CD4-positive, alpha-beta T cell (primary cell): ENCODE results near the gene ATP2B2. TPM values are rescaled to one million over a fixed set of nuclear protein-coding genes. Genes with fewer than 3 reads are reported as not detected.

Experiments
- ATAC-seq: fragments of 200-7000 bp; cut with Tn5 transposase; one replicate; pipeline ENCODE4 v1.10.0; 2022; ENCODE audit warnings: mild to moderate bottlenecking; ENCODE audit not compliant: poor library complexity
- CTCF ChIA-PET: fragments of 350-600 bp; sonication (Branson Sonifier 250); formaldehyde crosslinking; loops from one replicate; lab custom pipeline; 2021; ENCODE audit warnings: antibody characterized with exemption, inconsistent platforms; lab: Charles Lee
- POLR2A ChIA-PET: fragments of 350-600 bp; sonication (Branson Sonifier 250); formaldehyde crosslinking; loops from one replicate; lab custom pipeline; 2021; ENCODE audit warnings: antibody characterized with exemption, inconsistent platforms; lab: Charles Lee
- DNase-seq, 14 experiments: peaks; one replicate each; pipeline ENCODE4 v3.0.0-alpha.2; 2013 to 2020; ENCODE audit warnings: mixed read lengths in 2 of 14
- H3K27ac ChIP-seq, 2 donors: one replicate each; pipeline versions ENCODE4 v1.5.1 to v1.7.0; 2013; ENCODE audit warnings: low read length in 2 of 2, low read depth in 1 of 2, mild to moderate bottlenecking in 1 of 2
- H3K27me3 ChIP-seq, 2 experiments: 1 replicate in 1 of 2; 2 replicates in 1 of 2; pipeline versions ENCODE4 v1.6.1 to v1.7.0; 2013; ENCODE audit warnings: low read length in 2 of 2, control low read depth in 1 of 2, mild to moderate bottlenecking in 1 of 2, moderate library complexity in 1 of 2; ENCODE audit not compliant: insufficient read depth in 2 of 2, control insufficient read depth in 1 of 2
- H3K36me3 ChIP-seq: one replicate; pipeline ENCODE4 v1.6.1; 2013; ENCODE audit warnings: low read length, control low read depth; ENCODE audit not compliant: insufficient read depth
- H3K4me1 ChIP-seq: one replicate; pipeline ENCODE4 v1.6.1; 2013; ENCODE audit warnings: low read length, control low read depth; ENCODE audit not compliant: insufficient read depth
- H3K4me3 ChIP-seq: one replicate; pipeline ENCODE4 v1.5.1; 2013; ENCODE audit warnings: mild to moderate bottlenecking, low read length, moderate library complexity
- H3K9me3 ChIP-seq, 2 experiments: 1 replicate in 1 of 2; 2 replicates in 1 of 2; pipeline versions ENCODE4 v1.6.1 to v1.7.0; 2013; ENCODE audit warnings: low read length in 2 of 2, mild to moderate bottlenecking in 2 of 2, control low read depth in 1 of 2, moderate library complexity in 1 of 2; ENCODE audit not compliant: control insufficient read depth in 1 of 2, insufficient read depth in 1 of 2
- H3K27ac Mint-ChIP-seq: one replicate; pipeline ENCODE4 v1.8.0; 2020; ENCODE audit warnings: mixed read lengths
- H3K27me3 Mint-ChIP-seq: one replicate; pipeline ENCODE4 v1.8.0; 2021; ENCODE audit warnings: mixed read lengths
- H3K36me3 Mint-ChIP-seq: one replicate; pipeline ENCODE4 v1.8.0; 2021; ENCODE audit warnings: low read depth, mixed read lengths
- H3K4me1 Mint-ChIP-seq: one replicate; pipeline ENCODE4 v1.8.0; 2021; ENCODE audit warnings: low read depth, mixed read lengths
- H3K4me3 Mint-ChIP-seq: one replicate; pipeline ENCODE4 v1.8.0; 2020; ENCODE audit warnings: mild to moderate bottlenecking, mixed read lengths
- H3K9me3 Mint-ChIP-seq: one replicate; pipeline ENCODE4 v1.8.0; 2020; ENCODE audit warnings: mixed read lengths
- intact Hi-C, 2 experiments: fragments of 100-400 bp; cut with DNase I in 1 of 2; cut with micrococcal nuclease in 1 of 2; formaldehyde crosslinking; loops; one replicate each; pipeline versions ENCODE4 v1.15.1 to v1.9.0; 2023 to 2025; cut with DNase I, micrococcal nuclease
- total RNA-seq, 174 experiments: library from RNA in 2 of 174; stranded (reverse) in 2 of 174; gene quantifications; one replicate each; pipeline ENCODE4 v1.2.3 and lab custom pipeline; 2021 to 2026
- TF ChIP-seq, protein P1 (sequence below): fragments of 200-600 bp; IDR thresholded peaks from one replicate; pipeline ENCODE4 v1.8.0; 2022; ENCODE audit warnings: antibody characterized with exemption, mild to moderate bottlenecking

Gene ATP2B2
- total RNA-seq, 2 experiments from 2014 or later = not detected

DNA sequence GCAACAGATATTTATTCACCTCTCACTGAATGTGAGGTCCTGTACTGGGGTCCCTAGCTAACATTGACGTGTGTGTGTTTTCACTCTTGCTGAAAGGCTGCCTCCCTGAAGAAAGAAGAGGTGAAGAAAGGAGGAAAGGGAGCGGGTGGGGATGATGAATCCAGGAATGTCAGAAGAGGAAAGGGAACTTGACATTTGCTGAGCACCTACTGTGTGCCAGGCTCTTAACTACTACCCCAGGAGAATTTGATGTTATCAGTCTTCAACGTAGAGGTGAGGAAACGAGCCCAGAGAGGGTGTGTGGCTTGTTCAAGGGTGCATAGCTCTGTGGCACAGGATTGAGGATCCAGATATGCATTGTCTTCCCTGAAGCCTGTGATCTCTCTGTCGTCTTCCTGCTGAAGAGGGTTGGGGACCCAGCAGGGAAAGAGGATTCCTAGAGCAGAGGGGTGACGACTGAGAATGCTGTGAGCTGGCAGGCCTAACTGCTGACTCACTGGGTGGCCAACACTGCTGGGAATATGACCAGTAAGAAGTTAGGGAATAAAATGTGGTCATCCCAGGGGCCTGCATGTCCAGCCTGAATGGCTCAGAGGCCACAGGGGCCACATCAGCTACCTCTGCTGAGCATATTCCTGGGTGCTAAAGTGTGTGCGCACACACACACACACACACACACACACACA, 6.6 kb upstream of the ATP2B2 start:
- Histone ChIP-seq H3K4me1 (no peaks in the 10 kb centered on the region), H3K27ac (no peak overlapping the region), H3K4me3 (no peak overlapping the region), H3K27me3 (no peaks in the 10 kb centered on the region), H3K36me3 (no peaks in the 10 kb centered on the region), H3K9me3 (no peaks in the 10 kb centered on the region)
- Mint-ChIP-seq H3K36me3 (no peaks in the 10 kb centered on the region), H3K4me3 (no peak overlapping the region), H3K9me3 (no peaks in the 10 kb centered on the region), H3K27ac (no peak overlapping the region), H3K4me1 (no peaks in the 10 kb centered on the region), H3K27me3 (peaks cover 11% of the 10 kb centered on the region)
- TF ChIP-seq, protein P1, sequence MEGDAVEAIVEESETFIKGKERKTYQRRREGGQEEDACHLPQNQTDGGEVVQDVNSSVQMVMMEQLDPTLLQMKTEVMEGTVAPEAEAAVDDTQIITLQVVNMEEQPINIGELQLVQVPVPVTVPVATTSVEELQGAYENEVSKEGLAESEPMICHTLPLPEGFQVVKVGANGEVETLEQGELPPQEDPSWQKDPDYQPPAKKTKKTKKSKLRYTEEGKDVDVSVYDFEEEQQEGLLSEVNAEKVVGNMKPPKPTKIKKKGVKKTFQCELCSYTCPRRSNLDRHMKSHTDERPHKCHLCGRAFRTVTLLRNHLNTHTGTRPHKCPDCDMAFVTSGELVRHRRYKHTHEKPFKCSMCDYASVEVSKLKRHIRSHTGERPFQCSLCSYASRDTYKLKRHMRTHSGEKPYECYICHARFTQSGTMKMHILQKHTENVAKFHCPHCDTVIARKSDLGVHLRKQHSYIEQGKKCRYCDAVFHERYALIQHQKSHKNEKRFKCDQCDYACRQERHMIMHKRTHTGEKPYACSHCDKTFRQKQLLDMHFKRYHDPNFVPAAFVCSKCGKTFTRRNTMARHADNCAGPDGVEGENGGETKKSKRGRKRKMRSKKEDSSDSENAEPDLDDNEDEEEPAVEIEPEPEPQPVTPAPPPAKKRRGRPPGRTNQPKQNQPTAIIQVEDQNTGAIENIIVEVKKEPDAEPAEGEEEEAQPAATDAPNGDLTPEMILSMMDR = no peak
- ChIA-PET POLR2A (no interaction called here), CTCF (no interaction called here)
- ATAC-seq (no peak), DNase-seq (no peak)
- intact Hi-C loops = no loop called here

DNA sequence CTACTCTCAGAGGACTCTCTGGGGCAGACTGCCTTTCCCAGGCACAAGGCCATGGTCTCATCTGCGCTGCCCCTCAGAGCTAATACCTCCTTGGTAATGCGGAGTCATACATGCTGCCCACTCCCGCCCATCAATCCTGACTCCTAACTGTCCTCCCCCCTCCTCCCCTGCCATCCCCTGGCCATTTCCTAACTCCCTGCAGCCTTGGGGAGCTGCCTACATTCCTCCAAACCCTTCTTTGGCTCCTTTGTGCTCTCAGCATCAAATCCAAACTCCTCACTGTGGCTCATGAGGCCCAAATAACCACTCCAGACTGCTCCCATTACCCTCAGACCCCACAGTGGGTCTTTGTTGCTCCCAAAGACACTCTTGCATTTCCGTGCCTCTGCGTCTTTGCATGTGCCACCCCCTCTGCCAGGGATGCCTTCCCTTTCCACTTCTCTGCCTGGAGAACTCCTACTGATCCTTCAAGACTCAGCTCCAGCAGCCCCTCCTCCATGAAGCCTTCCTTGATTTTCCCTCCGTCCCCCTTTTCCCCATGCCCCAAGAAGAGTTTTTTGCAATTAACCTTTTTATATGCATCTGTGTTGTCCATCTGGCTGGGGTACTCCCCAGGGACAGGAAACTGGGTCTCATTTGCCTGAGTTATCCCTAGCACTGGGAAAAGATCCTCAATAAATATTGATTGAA, 5.5 kb upstream of the ATP2B2 start:
- Histone ChIP-seq H3K27me3 (peaks cover 5 to 7% of the 10 kb centered on the region in 2 experiments), H3K27ac (no peak overlapping the region), H3K36me3 (no peaks in the 10 kb centered on the region), H3K9me3 (no peaks in the 10 kb centered on the region), H3K4me3 (no peak overlapping the region), H3K4me1 (peaks cover under 1% of the 10 kb centered on the region)
- DNase-seq (no peak), ATAC-seq (no peak)
- ChIA-PET POLR2A (no interaction called here), CTCF (no interaction called here)
- H3K27me3 Mint-ChIP-seq = peaks cover 11% of the 10 kb centered on the region
- no peak overlapping the region for H3K4me3 Mint-ChIP-seq
- H3K36me3 Mint-ChIP-seq = no peaks in the 10 kb centered on the region
- H3K4me1 Mint-ChIP-seq = no peaks in the 10 kb centered on the region
- no peak overlapping the region for H3K27ac Mint-ChIP-seq
- intact Hi-C loops = no loop called here
- no peaks in the 10 kb centered on the region for H3K9me3 Mint-ChIP-seq
- TF ChIP-seq, protein P1 = no peak

DNA sequence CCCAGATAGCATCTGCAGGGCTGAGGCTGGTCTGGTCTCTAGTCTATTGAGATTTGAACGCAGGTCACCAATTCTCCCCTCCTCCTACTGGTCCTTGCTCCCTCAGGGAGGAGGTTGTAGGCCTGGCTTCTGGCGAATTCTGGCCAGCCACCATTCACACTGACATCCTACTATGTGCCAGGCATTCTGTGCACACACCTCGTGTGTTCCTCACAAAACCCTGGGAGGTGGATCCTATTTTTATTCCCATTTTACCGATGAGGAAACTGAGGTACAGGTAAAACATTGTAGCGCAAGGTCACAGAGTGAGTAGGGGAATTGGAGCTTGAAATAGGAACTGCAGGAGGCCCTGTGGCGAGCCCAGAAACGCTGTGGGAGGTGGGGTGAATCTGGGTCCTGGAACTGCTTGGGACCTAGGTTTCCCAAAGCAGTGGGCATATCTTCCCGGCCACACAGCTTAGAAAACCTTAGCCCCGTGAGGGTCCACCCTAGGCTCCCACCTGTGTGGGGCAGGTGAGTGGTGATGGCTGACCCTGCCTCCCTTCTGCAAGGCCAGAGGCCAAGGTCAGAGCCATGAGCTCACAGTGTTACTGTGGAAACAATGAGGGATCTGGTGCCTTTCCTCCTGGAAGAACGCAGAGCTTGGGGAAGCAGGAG, 4.8 kb upstream of the ATP2B2 start:
- no peaks in the 10 kb centered on the region for H3K36me3 Mint-ChIP-seq
- intact Hi-C loops = no loop called here
- Histone ChIP-seq H3K4me3 (no peak overlapping the region), H3K4me1 (peaks cover 5% of the 10 kb centered on the region), H3K36me3 (no peaks in the 10 kb centered on the region), H3K27ac (no peak overlapping the region), H3K27me3 (peaks cover 6 to 9% of the 10 kb centered on the region in 2 experiments), H3K9me3 (no peaks in the 10 kb centered on the region)
- ChIA-PET POLR2A (no interaction called here), CTCF (no interaction called here)
- DNase-seq (no peak), ATAC-seq (no peak)
- no peaks in the 10 kb centered on the region for H3K4me1 Mint-ChIP-seq
- no peaks in the 10 kb centered on the region for H3K9me3 Mint-ChIP-seq
- H3K27me3 Mint-ChIP-seq = peaks cover 12% of the 10 kb centered on the region
- TF ChIP-seq, protein P1 = no peak
- no peak overlapping the region for H3K4me3 Mint-ChIP-seq
- H3K27ac Mint-ChIP-seq = no peak overlapping the region
